ENCODE data around the gene CASS4. TPM values are rescaled to one million over a fixed set of nuclear protein-coding genes. Genes with fewer than 3 reads are reported as not detected.

Gene CASS4
- total and polyA plus RNA-seq, 9 of the 15 experiments (the other 6 are each of a cell fraction or from before 2014, with no cell fraction given): 8.1 to 53.8 (median 26.7) TPM

DNA sequence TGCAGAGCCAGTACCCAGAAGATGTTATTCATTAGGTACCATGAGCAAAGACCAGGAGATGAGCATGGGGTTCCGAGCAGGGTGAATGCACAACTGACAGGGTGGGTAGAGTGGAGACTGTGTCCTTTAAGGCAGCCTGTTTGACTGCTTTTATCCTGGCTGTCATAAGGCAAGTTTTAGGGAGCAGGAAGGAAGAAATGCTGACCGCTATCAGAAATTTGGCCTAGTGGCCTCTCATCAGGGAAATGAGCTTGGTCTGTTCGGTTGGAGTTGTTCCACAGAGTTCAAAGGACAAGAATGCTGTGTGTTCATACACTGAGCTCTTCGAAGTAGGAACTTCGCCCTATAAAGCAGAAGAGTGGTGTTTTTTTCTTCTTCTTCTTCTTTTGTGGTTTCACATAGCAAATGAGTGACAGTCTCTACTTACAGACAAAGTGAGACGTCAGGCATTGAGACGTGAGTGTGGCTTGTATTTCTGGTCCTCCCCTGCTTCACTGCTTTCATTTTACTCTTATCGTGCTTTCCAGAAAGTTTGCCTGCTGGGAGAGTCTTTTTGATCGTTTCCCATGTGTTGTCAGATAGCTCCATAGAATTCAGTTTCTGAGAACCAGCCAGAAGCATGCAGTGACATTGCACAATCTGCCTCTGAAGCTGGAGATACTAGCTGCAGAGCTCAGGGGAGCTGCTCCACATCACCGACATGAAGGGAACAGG is at the start of gene CASS4 (continued):
- TF ChIP-seq CHD4 (IDR thresholded peaks at IDR 0.05; ENCODE audit: insufficient read depth, insufficient replicate concordance, low read depth, low read length, poor library complexity, severe bottlenecking): no peak
- no peak for TF ChIP-seq ZNF3 (CRISPR knock-in tag; IDR thresholded peaks at IDR 0.05)
- TF ChIP-seq ZNF175 (CRISPR knock-in tag; IDR thresholded peaks at IDR 0.05; ENCODE audit: low read depth): peak; percentile 74; the same call in 1 of the 2 replicates
- TF ChIP-seq TBL1XR1 (IDR thresholded peaks at IDR 0.05; ENCODE audit: low read length in 2 of 2): peak; percentile 91 to 97
- TF ChIP-seq SMARCC2 (IDR thresholded peaks at IDR 0.05; ENCODE audit: low read depth): peak; percentile 94
- no peak for TF ChIP-seq ZNF239 (CRISPR knock-in tag; IDR thresholded peaks at IDR 0.05)
- peak; percentile 87 for TF ChIP-seq BCOR (IDR thresholded peaks at IDR 0.05)
- TF ChIP-seq, protein P1, sequence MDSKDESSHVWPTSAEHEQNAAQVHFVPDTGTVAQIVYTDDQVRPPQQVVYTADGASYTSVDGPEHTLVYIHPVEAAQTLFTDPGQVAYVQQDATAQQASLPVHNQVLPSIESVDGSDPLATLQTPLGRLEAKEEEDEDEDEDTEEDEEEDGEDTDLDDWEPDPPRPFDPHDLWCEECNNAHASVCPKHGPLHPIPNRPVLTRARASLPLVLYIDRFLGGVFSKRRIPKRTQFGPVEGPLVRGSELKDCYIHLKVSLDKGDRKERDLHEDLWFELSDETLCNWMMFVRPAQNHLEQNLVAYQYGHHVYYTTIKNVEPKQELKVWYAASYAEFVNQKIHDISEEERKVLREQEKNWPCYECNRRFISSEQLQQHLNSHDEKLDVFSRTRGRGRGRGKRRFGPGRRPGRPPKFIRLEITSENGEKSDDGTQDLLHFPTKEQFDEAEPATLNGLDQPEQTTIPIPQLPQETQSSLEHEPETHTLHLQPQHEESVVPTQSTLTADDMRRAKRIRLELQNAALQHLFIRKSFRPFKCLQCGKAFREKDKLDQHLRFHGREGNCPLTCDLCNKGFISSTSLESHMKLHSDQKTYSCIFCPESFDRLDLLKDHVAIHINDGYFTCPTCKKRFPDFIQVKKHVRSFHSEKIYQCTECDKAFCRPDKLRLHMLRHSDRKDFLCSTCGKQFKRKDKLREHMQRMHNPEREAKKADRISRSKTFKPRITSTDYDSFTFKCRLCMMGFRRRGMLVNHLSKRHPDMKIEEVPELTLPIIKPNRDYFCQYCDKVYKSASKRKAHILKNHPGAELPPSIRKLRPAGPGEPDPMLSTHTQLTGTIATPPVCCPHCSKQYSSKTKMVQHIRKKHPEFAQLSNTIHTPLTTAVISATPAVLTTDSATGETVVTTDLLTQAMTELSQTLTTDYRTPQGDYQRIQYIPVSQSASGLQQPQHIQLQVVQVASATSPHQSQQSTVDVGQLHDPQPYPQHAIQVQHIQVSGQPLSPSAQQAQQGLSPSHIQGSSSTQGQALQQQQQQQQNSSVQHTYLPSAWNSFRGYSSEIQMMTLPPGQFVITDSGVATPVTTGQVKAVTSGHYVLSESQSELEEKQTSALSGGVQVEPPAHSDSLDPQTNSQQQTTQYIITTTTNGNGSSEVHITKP (IDR thresholded peaks at IDR 0.05; ENCODE audit: partially characterized antibody): peak; percentile 57
- TF ChIP-seq, protein P2, sequence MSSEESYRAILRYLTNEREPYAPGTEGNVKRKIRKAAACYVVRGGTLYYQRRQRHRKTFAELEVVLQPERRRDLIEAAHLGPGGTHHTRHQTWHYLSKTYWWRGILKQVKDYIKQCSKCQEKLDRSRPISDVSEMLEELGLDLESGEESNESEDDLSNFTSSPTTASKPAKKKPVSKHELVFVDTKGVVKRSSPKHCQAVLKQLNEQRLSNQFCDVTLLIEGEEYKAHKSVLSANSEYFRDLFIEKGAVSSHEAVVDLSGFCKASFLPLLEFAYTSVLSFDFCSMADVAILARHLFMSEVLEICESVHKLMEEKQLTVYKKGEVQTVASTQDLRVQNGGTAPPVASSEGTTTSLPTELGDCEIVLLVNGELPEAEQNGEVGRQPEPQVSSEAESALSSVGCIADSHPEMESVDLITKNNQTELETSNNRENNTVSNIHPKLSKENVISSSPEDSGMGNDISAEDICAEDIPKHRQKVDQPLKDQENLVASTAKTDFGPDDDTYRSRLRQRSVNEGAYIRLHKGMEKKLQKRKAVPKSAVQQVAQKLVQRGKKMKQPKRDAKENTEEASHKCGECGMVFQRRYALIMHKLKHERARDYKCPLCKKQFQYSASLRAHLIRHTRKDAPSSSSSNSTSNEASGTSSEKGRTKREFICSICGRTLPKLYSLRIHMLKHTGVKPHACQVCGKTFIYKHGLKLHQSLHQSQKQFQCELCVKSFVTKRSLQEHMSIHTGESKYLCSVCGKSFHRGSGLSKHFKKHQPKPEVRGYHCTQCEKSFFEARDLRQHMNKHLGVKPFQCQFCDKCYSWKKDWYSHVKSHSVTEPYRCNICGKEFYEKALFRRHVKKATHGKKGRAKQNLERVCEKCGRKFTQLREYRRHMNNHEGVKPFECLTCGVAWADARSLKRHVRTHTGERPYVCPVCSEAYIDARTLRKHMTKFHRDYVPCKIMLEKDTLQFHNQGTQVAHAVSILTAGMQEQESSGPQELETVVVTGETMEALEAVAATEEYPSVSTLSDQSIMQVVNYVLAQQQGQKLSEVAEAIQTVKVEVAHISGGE (CRISPR knock-in tag; IDR thresholded peaks at IDR 0.05): peak in 1 of 3 experiments; percentile 83; a peak in 2 of 6 replicates
- TF ChIP-seq NR2C1 (IDR thresholded peaks at IDR 0.05): peak; percentile 71
- TF ChIP-seq NR2C1 (tag; IDR thresholded peaks at IDR 0.05): peak; percentile 75
- TF ChIP-seq MCM5 (IDR thresholded peaks at IDR 0.05; ENCODE audit: low read depth): no peak
- TF ChIP-seq NFIX (CRISPR knock-in tag; IDR thresholded peaks at IDR 0.05; ENCODE audit: low read depth): no peak
- TF ChIP-seq NCOA2 (IDR thresholded peaks at IDR 0.05; ENCODE audit: partially characterized antibody in 2 of 2): peak; percentile 60 to 64
- TF ChIP-seq ZFP36 (IDR thresholded peaks at IDR 0.05; ENCODE audit: low read depth, low read length, partially characterized antibody): peak; percentile 43
- TF ChIP-seq BHLHE40 (IDR thresholded peaks at IDR 0.05; ENCODE audit: low read length): peak; percentile 86
- TF ChIP-seq, protein P3, sequence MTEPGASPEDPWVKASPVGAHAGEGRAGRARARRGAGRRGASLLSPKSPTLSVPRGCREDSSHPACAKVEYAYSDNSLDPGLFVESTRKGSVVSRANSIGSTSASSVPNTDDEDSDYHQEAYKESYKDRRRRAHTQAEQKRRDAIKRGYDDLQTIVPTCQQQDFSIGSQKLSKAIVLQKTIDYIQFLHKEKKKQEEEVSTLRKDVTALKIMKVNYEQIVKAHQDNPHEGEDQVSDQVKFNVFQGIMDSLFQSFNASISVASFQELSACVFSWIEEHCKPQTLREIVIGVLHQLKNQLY (CRISPR knock-in tag; conservative IDR thresholded peaks at IDR 0.05): no peak
- TF ChIP-seq CHD2 (IDR thresholded peaks at IDR 0.05; ENCODE audit: low read depth, low read length): no peak
- TF ChIP-seq DMBX1 (CRISPR knock-in tag; IDR thresholded peaks at IDR 0.05; ENCODE audit: borderline replicate concordance): peak; percentile 91
- TF ChIP-seq MBD2 (IDR thresholded peaks at IDR 0.05; ENCODE audit: borderline replicate concordance, low read depth): peak; percentile 90
- peak; percentile 96 for TF ChIP-seq SMARCE1 (IDR thresholded peaks at IDR 0.05)
